Neuron (in vitro differentiated cells): ENCODE measurements around the gene ZKSCAN4.
A peak's percentile ranks its signal among the peaks of the same experiment; 100 is the strongest.

Experiments
- H2AFZ ChIP-seq: one replicate; pipeline ENCODE4 v1.6.1; 2013; ENCODE audit warnings: low read depth, mild to moderate bottlenecking, inconsistent platforms, low read length, moderate library complexity
- H3K27me3 ChIP-seq: one replicate; pipeline ENCODE4 v1.6.1; 2013; ENCODE audit warnings: low read length; ENCODE audit not compliant: insufficient read depth
- H3K36me3 ChIP-seq: one replicate; pipeline ENCODE4 v1.6.1; 2013; ENCODE audit warnings: low read length; ENCODE audit not compliant: insufficient read depth
- H3K4me1 ChIP-seq: one replicate; pipeline ENCODE4 v1.6.1; 2013; ENCODE audit warnings: low read length; ENCODE audit not compliant: insufficient read depth
- H3K4me3 ChIP-seq: 2 replicates; pipeline ENCODE4 v1.5.1; 2013; ENCODE audit warnings: mild to moderate bottlenecking, low read length, moderate library complexity
- H3K9me3 ChIP-seq: one replicate; pipeline ENCODE4 v1.6.1; 2013; ENCODE audit warnings: low read length

ZKSCAN4 gene

DNA sequence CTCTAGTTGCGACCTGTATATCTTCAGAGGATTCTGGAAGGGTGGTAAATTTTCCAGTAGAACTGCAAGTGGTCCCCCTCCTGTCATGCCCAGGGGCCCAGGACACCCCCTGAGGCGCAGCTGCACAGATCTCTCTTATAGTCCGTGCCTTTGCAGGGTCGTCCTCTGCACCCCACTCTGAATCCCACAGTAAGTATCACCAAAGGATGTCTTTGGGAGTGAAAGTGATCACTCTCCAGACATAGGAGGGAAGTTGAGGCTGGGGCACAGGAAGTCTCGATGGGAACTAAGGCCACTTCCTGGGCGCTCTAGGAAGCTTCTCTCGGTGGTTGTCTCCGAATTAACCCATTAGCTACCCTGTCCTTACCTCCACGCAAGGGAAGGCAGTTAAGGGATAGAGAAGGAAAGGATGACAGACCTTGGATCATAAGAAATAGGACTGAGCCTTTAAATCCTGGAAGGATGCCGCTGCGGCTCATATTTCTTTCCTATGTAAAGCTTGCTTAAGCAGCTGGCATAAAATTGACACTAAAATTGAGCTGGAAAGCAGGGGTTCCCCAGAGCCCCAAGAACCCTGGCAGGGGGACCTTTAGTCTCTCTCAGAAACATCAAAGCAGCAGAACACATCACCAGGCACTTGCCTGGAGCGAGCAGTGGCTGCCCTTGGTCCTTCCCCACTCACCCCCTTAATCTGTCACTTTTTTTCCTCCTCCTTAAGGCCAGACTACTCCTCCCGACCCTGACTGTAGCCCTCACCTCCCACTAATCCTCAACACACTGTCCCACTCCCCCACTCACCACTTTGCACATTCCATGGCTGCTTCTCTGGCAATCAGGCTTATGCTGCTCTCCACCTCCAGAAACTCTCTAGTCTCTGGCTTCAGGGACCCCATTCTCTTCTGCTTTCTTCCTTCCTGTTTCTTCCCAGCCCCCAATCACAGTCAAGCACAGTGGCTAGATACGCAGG, at the start of gene ZKSCAN4:
ZKSCAN4 (minus strand) TSS at position 261 of the 967 bp plus-strand sequence. CDS start 289 bp downstream, outside the sequence.
- H3K4me1 ChIP-seq, result peaks cover 13% of the 10 kb centered on the region
- peak within 1 kb of the TSS; percentile 96 for H2AFZ ChIP-seq
- no peaks in the 10 kb centered on the region for H3K27me3 ChIP-seq

DNA sequence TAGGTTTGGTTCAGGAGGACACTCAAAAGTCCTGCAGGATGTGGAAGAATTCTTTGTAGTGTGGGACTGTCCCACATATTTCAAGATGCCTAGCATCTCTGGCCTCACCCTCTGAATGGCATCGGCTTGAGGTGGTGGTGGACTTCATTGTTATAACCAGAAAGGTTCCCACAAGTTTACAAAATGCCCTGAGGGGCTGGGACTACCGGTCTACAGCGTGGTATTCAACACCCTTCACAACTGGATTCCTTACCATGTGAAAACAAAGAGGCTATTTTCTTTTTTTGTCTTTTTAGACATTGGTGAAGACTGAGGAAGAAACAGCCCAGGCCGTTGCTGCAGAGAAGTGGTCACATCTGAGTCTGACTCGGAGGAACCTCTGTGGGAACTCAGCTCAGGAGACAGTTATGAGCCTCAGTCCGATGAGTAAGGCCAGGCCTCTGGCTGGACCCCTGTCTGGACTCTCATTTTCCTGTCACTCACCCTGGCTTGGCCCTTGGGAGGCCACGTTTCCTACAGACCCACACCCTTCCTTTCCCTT, 44.5 kb upstream of the ZKSCAN4 start:
- Histone ChIP-seq H3K4me3 (no peak overlapping the region), H3K27me3 (no peaks in the 10 kb centered on the region), H3K36me3 (peaks cover 55% of the 10 kb centered on the region), H3K4me1 (no peaks in the 10 kb centered on the region), H2AFZ (no peak overlapping the region), H3K9me3 (no peaks in the 10 kb centered on the region)

More for the DNA sequence above, at the start of gene ZKSCAN4:
- no peaks in the 10 kb centered on the region for H3K9me3 ChIP-seq
- peak within 1 kb of the TSS; percentile 83 for H3K4me3 ChIP-seq
- peaks cover 15% of the 10 kb centered on the region for H3K36me3 ChIP-seq

DNA sequence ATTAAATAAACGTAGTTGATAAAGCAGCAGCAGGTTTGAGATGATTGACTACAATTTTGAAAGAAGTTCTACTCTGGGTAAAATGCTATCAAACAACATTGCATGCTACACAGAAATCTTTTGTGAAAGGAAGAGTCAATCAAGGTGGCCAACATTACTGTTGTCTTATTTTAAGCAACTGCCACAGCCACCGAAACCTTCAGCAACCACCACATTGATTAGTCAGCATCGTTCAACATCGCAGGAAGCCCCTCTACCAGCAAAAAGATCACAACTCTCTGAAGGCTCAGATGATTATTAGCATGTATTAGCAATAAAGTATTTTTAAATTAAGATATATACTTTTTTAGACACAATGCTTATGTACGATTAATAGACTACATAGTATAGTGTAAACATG, 43.3 kb upstream of the ZKSCAN4 start:
- Histone ChIP-seq H3K4me1 (no peaks in the 10 kb centered on the region), H3K9me3 (peaks cover 4% of the 10 kb centered on the region), H3K27me3 (no peaks in the 10 kb centered on the region), H3K36me3 (peaks cover 45% of the 10 kb centered on the region), H2AFZ (no peak overlapping the region), H3K4me3 (no peak overlapping the region)

DNA sequence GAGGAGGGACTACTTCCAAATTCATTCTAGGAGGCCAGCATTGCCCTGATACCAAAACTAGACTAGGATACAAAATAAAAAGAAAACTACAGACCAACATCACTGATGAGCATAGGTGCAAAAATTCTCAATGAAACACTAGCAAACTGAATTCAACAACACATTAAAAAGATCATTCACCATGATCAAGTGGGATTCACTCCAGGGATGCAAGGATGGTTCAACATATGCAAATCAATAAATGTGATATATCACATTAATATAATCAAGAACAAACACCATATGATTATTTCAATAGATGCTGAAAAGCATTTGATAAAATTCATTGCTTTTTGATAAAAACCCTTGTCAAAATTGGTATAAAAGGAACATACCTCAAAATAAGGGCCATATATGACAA, 39.5 kb upstream of the ZKSCAN4 start:
- no peak overlapping the region for H3K4me3 ChIP-seq
- no peaks in the 10 kb centered on the region for H3K4me1 ChIP-seq
- no peaks in the 10 kb centered on the region for H3K27me3 ChIP-seq
- H3K9me3 ChIP-seq, result peaks cover 10% of the 10 kb centered on the region
- H2AFZ ChIP-seq, result no peak overlapping the region
- H3K36me3 ChIP-seq, result peaks cover 50% of the 10 kb centered on the region

DNA sequence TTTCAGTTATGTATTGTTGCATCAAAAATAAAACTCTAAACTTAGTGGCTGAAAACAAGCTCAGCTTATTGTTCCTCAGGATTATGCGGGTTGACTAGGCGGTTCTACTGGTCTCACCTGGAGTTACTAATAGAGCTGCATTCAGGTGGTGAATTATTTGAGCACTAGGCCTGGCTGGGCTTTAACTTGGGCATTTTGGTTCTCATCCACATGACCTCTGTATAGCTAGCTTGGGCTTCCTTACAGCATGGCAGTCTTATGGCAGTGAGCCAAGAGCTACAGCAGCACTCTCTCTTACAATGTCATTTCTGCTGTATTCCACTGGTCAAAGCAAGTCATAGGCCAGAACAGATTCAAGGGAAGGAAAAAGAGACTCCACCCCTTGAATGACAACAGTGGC, 30.9 kb upstream of the ZKSCAN4 start:
- Histone ChIP-seq H3K9me3 (no peaks in the 10 kb centered on the region), H3K36me3 (peaks cover 38% of the 10 kb centered on the region), H3K4me1 (peaks cover 6% of the 10 kb centered on the region), H2AFZ (no peak overlapping the region), H3K27me3 (no peaks in the 10 kb centered on the region), H3K4me3 (peak overlapping the region; percentile 79)

DNA sequence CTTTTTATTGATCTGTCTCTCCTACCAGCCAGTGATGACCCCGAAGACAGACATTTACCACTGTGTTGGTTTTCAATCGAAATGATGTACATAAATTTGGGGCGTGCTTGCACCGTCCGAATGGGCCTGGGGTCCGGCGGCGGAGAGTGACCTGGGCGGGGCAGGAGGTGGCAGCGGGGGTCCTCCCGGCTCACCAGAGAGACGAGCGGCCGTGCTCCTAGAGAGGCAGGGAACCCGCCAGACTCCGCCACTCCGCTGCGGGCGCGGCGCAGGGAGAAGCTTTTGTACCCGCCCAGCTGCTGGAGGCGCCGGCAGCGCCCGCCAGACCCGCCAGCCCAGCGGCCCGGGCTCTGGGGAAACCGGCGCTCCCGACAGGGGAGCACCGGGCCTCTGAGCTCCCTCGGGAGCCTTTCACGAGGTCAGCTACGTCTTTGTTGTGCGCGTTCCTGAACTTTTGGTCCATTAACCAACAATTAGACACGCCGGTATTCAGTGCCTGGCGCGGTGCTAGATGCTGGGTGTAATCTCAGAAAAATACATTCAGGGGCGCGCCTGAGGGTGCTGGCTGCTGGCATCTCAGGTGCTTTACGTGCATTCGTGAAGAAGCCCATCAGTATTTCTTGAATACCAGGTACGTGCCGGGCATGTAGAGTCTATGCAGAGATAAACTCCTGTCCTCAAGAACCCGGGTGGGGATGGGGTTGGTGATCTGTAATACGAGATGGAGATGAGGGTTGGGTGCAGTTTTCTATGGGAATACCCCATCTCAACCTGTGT, 29.4 kb upstream of the ZKSCAN4 start, which contains the start of gene PGBD1:
PGBD1 (plus strand) TSS at position 285 of the 777 bp plus-strand sequence. CDS start 2,242 bp downstream, outside the sequence.
- Histone ChIP-seq H3K9me3 (no peaks in the 10 kb centered on the region), H3K36me3 (peaks cover 37% of the 10 kb centered on the region), H3K4me3 (peak within 1 kb of the TSS; percentile 79), H2AFZ (peak within 1 kb of the TSS; percentile 82), H3K4me1 (peaks cover 6% of the 10 kb centered on the region), H3K27me3 (no peaks in the 10 kb centered on the region)

DNA sequence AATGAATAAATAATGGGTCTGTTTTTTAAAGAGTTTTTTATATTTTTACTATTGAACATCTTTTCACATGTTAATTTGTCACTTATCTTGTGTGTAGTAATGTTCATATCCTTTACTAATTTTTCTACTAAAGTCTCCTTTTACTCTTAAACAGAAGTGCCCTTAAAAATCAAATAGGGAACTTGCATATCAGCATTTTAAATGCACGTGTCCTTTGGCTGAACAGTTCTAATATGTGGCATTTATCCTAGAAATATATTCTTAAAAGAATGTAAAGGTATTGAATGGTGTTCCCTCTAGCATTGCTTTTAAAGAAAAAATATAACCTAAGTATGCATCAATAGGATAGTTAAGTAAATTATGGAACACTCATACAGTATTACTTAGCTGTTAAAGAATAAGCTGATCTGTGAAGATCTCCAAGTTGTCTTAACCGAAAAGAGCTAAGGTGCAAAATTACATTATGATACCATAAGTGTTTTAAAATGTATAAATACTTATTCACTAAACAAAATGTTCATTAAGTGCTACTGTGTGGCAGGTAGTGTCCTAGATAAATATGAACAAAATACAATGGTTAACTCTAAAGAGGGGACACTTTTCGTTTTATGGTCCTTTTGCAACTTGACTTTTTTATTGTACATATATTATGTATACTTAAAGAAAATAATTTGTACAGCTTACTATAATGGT, 28.7 kb upstream of the ZKSCAN4 start:
- peaks cover 39% of the 10 kb centered on the region for H3K36me3 ChIP-seq

DNA sequence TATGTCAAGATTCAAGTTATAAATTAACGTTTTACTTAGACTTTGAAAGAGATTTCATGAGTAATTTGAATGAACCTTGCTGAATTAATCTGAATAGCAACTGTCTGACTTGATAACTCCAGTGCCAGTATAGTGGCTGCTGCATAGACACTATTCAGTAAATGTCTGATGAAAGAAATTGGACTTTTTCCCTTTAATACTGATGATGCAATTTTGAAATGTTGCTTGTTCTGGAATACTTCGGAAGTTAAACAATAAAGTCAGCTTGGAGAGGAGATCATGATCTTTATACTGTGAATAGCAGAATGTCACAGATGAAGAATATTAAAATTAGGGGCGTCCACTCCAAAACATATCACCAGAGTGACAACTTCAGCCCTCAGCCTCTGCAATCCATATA, 25.7 kb upstream of the ZKSCAN4 start:
- Histone ChIP-seq H2AFZ (no peak overlapping the region), H3K4me3 (no peak overlapping the region), H3K27me3 (no peaks in the 10 kb centered on the region), H3K4me1 (peaks cover 4% of the 10 kb centered on the region), H3K36me3 (peaks cover 44% of the 10 kb centered on the region), H3K9me3 (no peaks in the 10 kb centered on the region)

More for the DNA sequence above, 28.7 kb upstream of the ZKSCAN4 start:
- Histone ChIP-seq H3K27me3 (no peaks in the 10 kb centered on the region), H3K4me1 (peaks cover 6% of the 10 kb centered on the region), H2AFZ (peak overlapping the region; percentile 82), H3K4me3 (peak overlapping the region; percentile 79), H3K9me3 (no peaks in the 10 kb centered on the region)

DNA sequence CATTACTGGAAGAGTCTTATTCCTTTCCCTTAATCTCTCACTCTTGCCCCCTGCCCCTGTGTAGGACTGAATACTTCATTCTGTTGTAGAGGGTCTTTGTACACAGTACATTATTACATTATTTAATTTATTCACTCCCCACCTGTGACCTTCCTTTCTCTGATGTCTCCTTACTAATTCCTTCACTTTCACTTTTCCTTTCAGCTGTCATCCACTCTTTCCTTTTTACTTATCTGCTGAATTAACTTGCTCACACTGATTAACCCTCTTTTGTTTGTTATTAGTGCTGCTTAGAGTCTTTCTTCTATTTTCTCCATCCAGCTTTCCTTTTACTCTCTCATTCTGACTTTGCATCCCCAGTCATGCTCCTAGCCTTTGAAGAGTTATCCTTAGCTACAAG, 22.8 kb upstream of the ZKSCAN4 start:
- no peaks in the 10 kb centered on the region for H3K4me1 ChIP-seq
- no peak overlapping the region for H2AFZ ChIP-seq
- no peaks in the 10 kb centered on the region for H3K9me3 ChIP-seq
- no peak overlapping the region for H3K4me3 ChIP-seq
- peaks cover 62% of the 10 kb centered on the region for H3K36me3 ChIP-seq
- no peaks in the 10 kb centered on the region for H3K27me3 ChIP-seq

DNA sequence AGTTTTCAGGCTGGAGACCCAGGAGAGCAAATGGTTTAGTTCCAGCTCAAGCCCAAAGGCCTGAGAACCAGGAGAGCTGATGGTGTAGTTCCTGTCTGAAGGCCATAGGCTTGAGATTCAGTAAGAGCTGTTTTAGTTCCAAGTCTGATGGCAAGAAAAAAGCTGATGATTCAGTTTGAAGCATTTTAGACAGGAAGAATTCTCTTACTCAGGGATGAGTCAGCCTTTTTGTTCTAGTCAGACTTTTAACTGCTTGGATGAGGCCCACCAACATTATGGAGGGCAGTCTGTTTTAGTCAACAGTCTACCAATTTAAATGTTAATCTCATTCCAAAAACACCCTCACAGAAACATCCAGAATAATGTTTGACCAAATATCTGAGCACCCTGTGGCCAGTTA, 17.4 kb upstream of the ZKSCAN4 start:
- peaks cover 31% of the 10 kb centered on the region for H3K36me3 ChIP-seq
- H3K9me3 ChIP-seq, result no peaks in the 10 kb centered on the region
- no peaks in the 10 kb centered on the region for H3K27me3 ChIP-seq
- no peak overlapping the region for H3K4me3 ChIP-seq
- H3K4me1 ChIP-seq, result peaks cover 14% of the 10 kb centered on the region
- H2AFZ ChIP-seq, result no peak overlapping the region

DNA sequence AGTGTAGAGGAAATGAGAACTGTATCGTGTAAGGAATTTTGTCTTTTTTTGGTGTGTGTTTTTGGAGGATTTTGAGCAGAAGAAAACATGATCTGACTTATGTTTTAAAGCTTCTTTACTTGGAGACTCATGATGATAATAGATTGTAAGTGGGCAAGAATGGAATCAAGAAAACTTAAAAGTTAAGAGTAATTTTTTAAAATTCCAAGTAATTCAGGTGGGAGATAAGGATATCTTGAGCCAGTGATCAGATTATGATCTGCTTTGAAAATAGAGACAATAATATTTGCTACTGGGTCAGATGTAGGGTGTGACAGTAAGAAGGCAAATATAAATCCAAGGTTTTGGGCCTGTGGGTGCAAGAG, 15.6 kb upstream of the ZKSCAN4 start:
- Histone ChIP-seq H3K4me1 (peaks cover 14% of the 10 kb centered on the region), H3K36me3 (peaks cover 17% of the 10 kb centered on the region), H3K4me3 (peak overlapping the region; percentile 89), H3K9me3 (no peaks in the 10 kb centered on the region), H3K27me3 (no peaks in the 10 kb centered on the region), H2AFZ (peak overlapping the region; percentile 86)

DNA sequence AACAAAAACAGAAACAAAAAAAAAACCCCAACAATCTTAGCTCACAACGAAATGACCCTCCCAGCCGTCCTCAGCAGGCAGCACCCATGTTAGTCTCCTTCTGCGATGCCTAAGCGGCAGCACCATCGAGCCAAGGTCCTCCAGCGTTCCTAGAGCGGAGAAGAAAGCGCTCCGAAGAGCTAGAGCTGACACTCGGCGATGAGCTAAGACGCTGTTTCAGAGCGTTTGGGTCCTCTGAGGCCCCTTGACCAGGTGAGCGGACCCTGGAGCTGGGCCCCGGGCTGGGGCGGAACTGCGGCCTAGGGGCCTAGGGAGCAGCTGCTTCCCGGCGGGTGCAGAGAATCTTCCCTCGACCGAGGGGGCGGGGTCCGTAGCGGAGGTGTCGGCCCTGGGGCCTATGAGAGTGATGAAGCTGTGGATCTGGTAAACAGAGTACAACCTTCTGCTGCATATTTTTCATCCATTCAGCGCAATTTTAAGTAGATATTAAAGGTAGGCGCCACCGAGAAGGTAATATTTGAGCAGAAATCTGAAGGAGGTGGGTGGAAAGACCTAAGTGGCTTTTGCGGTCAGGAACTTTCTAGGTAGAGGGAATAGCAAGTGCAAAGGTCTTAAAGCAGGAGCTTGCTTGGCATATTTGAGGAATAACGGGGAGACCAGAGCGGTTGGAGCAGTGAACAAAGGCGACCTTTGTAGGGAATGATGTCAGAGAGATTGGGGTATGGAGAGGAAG, 15.1 kb upstream of the ZKSCAN4 start, which contains the start of gene ZSCAN26:
ZSCAN26 (plus strand) TSS at position 182 of the 733 bp plus-strand sequence. CDS start 4,777 bp downstream, outside the sequence.
- H3K36me3 ChIP-seq, result peaks cover 12% of the 10 kb centered on the region
- peak within 1 kb of the TSS; percentile 89 for H3K4me3 ChIP-seq
- H3K9me3 ChIP-seq, result no peaks in the 10 kb centered on the region
- H3K27me3 ChIP-seq, result no peaks in the 10 kb centered on the region
- H3K4me1 ChIP-seq, result peaks cover 14% of the 10 kb centered on the region
- peak within 1 kb of the TSS; percentile 86 for H2AFZ ChIP-seq
